ENCODE measurements around the gene CCDC8. TPM values are rescaled to one million over a fixed set of nuclear protein-coding genes. Genes with fewer than 3 reads are reported as not detected.
A peak's percentile ranks its signal among the peaks of the same experiment; 100 is the strongest.

CCDC8 gene
- polyA plus RNA-seq, 1 donor from 2014 or later = 0.84 TPM

GRCh38 chr19:46411088-46411924 lies 2.1 kb downstream of the CCDC8 start:
- no peaks in the 10 kb centered on the region for H3K9me3 ChIP-seq (ENCODE audit: low read length)
- TF ChIP-seq EP300 (conservative IDR thresholded peaks at IDR 0.05; ENCODE audit: poor library complexity, severe bottlenecking) (no peak), CTCF (IDR thresholded peaks at IDR 0.05; ENCODE audit: poor library complexity, severe bottlenecking) (no peak), MXI1 (conservative IDR thresholded peaks at IDR 0.05; ENCODE audit: poor library complexity, severe bottlenecking) (no peak), SMC3 (conservative IDR thresholded peaks at IDR 0.05; ENCODE audit: poor library complexity) (no peak), POLR2AphosphoS5 (IDR thresholded peaks at IDR 0.05) (no peak), TAF1 (IDR thresholded peaks at IDR 0.05; ENCODE audit: low read depth) (no peak), EZH2 (IDR thresholded peaks at IDR 0.05; ENCODE audit: borderline replicate concordance, insufficient read depth, low read length, poor library complexity, severe bottlenecking) (no peak), REST (IDR thresholded peaks at IDR 0.05; ENCODE audit: borderline replicate concordance) (no peak), RAD21 (conservative IDR thresholded peaks at IDR 0.05) (no peak)
- peaks cover 15% of the 10 kb centered on the region for H3K79me2 ChIP-seq (replicated peaks; ENCODE audit: insufficient read depth, low read length)
- no peaks in the 10 kb centered on the region for H3K9me2 ChIP-seq (ENCODE audit: insufficient read depth, low read length)
- H3K4me3 ChIP-seq (ENCODE audit: low read length) = peak overlapping the region; percentile 53
- no peaks in the 10 kb centered on the region for H3K27me3 ChIP-seq (ENCODE audit: insufficient read depth, low read depth, low read length)
- H3K4me2 ChIP-seq (ENCODE audit: low read length) = no peak overlapping the region
- no peak overlapping the region for H3K27ac ChIP-seq (ENCODE audit: low read length)
- no peaks in the 10 kb centered on the region for H3K36me3 ChIP-seq (ENCODE audit: insufficient read depth, low read length)
- H2AFZ ChIP-seq (ENCODE audit: low read depth, low read length) = no peak overlapping the region
- no peaks in the 10 kb centered on the region for H3F3A ChIP-seq (ENCODE audit: insufficient read depth, low read length, poor library complexity, severe bottlenecking)
- no peak overlapping the region for H3K9ac ChIP-seq (ENCODE audit: low read length)
- H4K20me1 ChIP-seq (ENCODE audit: insufficient read depth) = no peaks in the 10 kb centered on the region

- no peaks in the 10 kb centered on the region for H3K9me3 ChIP-seq (ENCODE audit: low read length)
- no peak overlapping the region for H3K27ac ChIP-seq (ENCODE audit: low read length)
- no peaks in the 10 kb centered on the region for H3K27me3 ChIP-seq (ENCODE audit: insufficient read depth, low read depth, low read length)
- no peak overlapping the region for H3K9ac ChIP-seq (ENCODE audit: low read length)
- no peak overlapping the region for H3K4me3 ChIP-seq (ENCODE audit: low read length)
- H3K9me2 ChIP-seq (ENCODE audit: insufficient read depth, low read length) = no peaks in the 10 kb centered on the region
- H3F3A ChIP-seq (ENCODE audit: insufficient read depth, low read length, poor library complexity, severe bottlenecking) = no peaks in the 10 kb centered on the region
- H3K79me2 ChIP-seq (replicated peaks; ENCODE audit: insufficient read depth, low read length) = peaks cover 15% of the 10 kb centered on the region
- no peak overlapping the region for H2AFZ ChIP-seq (ENCODE audit: low read depth, low read length)
- no peak overlapping the region for H3K4me2 ChIP-seq (ENCODE audit: low read length)
- TF ChIP-seq TAF1 (IDR thresholded peaks at IDR 0.05; ENCODE audit: low read depth) = no peak
- TF ChIP-seq MXI1 (conservative IDR thresholded peaks at IDR 0.05; ENCODE audit: poor library complexity, severe bottlenecking) = no peak
- TF ChIP-seq REST (IDR thresholded peaks at IDR 0.05; ENCODE audit: borderline replicate concordance) = no peak
- no peak for TF ChIP-seq EP300 (conservative IDR thresholded peaks at IDR 0.05; ENCODE audit: poor library complexity, severe bottlenecking)
- TF ChIP-seq SMC3 (conservative IDR thresholded peaks at IDR 0.05; ENCODE audit: poor library complexity) = no peak
- no peak for TF ChIP-seq RAD21 (conservative IDR thresholded peaks at IDR 0.05)
- no peak for TF ChIP-seq CTCF (IDR thresholded peaks at IDR 0.05; ENCODE audit: poor library complexity, severe bottlenecking)
- TF ChIP-seq EZH2 (IDR thresholded peaks at IDR 0.05; ENCODE audit: borderline replicate concordance, insufficient read depth, low read length, poor library complexity, severe bottlenecking) = no peak
- no peak for TF ChIP-seq POLR2AphosphoS5 (IDR thresholded peaks at IDR 0.05)
- no peaks in the 10 kb centered on the region for H3K36me3 ChIP-seq (ENCODE audit: insufficient read depth, low read length)
- no peaks in the 10 kb centered on the region for H4K20me1 ChIP-seq (ENCODE audit: insufficient read depth)
Observed at GRCh38 chr19:46410205-46411087, 2.9 kb downstream of the CCDC8 start.

Measured in neural cell (in vitro differentiated cells).